Measurements from ENCODE around the gene CLEC12A.

DNA sequence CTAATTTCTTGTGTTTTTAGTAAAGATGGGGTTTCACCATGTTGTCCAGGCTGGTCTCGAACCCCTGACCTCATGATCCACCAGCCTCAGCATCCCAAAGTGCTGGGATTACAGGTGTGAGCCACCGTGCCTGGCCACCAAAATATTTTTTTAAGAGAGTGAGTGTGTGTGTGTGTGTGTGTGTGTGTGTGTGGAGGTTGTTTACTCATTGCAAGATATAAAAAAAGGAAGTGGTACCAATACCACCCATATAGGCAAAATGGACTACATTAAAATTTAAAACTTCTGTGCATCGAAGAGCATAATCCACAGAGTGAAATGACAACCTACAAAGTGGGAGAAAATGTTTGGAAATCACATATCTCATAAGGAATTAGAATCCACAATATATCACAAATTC, 23.5 kb upstream of the CLEC12A start:
- TF ChIP-seq, protein P1, sequence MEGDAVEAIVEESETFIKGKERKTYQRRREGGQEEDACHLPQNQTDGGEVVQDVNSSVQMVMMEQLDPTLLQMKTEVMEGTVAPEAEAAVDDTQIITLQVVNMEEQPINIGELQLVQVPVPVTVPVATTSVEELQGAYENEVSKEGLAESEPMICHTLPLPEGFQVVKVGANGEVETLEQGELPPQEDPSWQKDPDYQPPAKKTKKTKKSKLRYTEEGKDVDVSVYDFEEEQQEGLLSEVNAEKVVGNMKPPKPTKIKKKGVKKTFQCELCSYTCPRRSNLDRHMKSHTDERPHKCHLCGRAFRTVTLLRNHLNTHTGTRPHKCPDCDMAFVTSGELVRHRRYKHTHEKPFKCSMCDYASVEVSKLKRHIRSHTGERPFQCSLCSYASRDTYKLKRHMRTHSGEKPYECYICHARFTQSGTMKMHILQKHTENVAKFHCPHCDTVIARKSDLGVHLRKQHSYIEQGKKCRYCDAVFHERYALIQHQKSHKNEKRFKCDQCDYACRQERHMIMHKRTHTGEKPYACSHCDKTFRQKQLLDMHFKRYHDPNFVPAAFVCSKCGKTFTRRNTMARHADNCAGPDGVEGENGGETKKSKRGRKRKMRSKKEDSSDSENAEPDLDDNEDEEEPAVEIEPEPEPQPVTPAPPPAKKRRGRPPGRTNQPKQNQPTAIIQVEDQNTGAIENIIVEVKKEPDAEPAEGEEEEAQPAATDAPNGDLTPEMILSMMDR (IDR thresholded peaks at IDR 0.05) = no peak
- no peak for TF ChIP-seq EZH2 (IDR thresholded peaks at IDR 0.05; ENCODE audit: borderline replicate concordance, insufficient read depth, low read depth, low read length, poor library complexity, severe bottlenecking)
